WERI-Rb-1 (cell line): ENCODE results near the gene WNT9A.

Experiments used
- DNase-seq: peaks from one replicate; pipeline ENCODE4 v3.0.0-alpha.2; 2020
- H3K27ac ChIP-seq: fragments of 250-450 bp; sonication (Bioruptor Pico); 2 replicates; pipeline ENCODE4 v1.5.1; 2020; ENCODE audit warnings: mild to moderate bottlenecking, moderate library complexity
- H3K27me3 ChIP-seq: fragments of 250-450 bp; sonication (Bioruptor Pico); 2 replicates; pipeline ENCODE4 v1.5.1; 2021; ENCODE audit warnings: mild to moderate bottlenecking, low read depth, moderate library complexity; ENCODE audit not compliant: insufficient read depth, severe bottlenecking
- H3K36me3 ChIP-seq: fragments of 250-450 bp; sonication (Bioruptor Pico); 2 replicates; pipeline ENCODE4 v1.5.1; 2020; ENCODE audit warnings: mild to moderate bottlenecking, moderate library complexity
- H3K4me3 ChIP-seq: 2 replicates; pipeline ENCODE4 v1.5.1; 2011; ENCODE audit warnings: low read depth, mild to moderate bottlenecking, control low read depth, low read length
- H3K9me3 ChIP-seq: fragments of 250-450 bp; sonication (Bioruptor Pico); 2 replicates; pipeline ENCODE4 v1.5.1; 2021; ENCODE audit warnings: mild to moderate bottlenecking, moderate library complexity; ENCODE audit not compliant: severe bottlenecking
- CTCF ChIP-seq: IDR thresholded peaks from 2 replicates; pipeline ENCODE4 v1.5.1; 2011; ENCODE audit warnings: low read depth, mild to moderate bottlenecking, control low read depth, inconsistent platforms, low read length

WNT9A gene

DNA sequence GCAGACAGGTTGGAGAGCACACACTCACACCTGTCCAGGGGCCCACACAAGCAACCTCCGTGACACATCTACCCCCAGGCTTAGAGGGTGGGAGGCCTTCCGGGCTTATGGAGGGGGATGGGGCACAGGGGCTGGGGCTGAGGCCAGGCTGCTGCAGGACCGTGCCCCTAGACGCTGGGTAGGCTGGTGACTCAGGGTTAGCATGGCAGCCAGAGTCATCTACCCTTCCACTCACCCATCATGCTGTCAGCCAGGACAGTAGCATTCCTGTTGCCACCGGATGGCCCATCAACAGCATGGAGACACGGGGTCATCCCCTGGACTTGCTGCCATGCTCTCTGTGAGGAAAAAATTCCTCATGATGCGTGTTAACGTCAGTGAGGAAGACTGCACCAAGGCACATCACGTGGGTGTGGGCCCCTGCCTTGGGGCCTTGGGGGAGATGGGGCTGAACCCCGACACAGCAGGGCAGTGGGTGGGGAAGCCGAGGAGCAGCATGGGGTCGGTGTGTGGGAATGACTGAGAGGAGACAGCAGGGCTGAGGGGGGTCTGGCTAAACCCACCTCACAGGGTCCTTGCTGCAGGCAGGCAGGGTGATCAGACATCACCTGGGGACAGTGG is 52.8 kb downstream of the WNT9A start:
- H3K4me3 ChIP-seq: no peak overlapping the region
- no peaks in the 10 kb centered on the region for H3K9me3 ChIP-seq
- H3K27me3 ChIP-seq: no peaks in the 10 kb centered on the region
- no peak overlapping the region for H3K27ac ChIP-seq
- H3K36me3 ChIP-seq: no peaks in the 10 kb centered on the region
- peak; percentile 0 for DNase-seq
- no peak for TF ChIP-seq CTCF

DNA sequence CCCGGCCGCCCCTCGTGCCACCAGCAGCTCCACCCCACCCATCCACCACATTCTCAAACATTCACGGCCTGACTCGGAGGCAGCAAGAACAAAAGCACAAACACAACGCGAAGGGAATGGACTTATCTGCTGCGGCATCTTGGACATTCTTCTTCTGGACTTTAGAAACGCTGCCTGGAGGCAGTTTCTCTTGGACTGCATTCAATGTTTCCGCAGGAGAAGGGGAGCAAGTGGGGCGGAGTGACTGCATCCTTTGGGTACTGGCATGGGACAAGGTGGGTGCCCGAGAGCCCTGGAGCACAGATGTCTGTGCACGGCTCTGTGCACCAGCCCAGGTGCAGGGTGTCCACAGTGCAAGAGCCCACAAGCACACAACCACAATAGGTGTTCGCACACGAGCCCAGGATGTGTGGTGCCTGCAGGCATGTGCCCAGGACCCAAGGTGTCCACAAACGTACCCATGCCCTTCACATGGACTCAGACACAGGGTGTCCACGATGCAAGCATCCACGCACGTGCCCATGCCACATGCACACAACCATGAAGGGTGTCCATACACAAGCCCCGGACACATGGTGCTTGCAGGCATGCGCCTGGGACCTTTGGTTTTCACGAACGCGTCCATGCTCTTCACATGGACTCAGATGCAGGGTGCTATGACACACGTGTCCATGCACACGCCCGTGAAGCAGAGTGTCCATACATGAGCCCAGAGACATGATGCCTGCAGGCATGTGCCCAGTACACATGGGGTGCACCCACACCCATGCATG is 53.6 kb downstream of the WNT9A start:
- no peaks in the 10 kb centered on the region for H3K27me3 ChIP-seq
- H3K4me3 ChIP-seq: no peak overlapping the region
- peak; percentile 0 for DNase-seq
- H3K9me3 ChIP-seq: no peaks in the 10 kb centered on the region
- no peaks in the 10 kb centered on the region for H3K36me3 ChIP-seq
- no peak overlapping the region for H3K27ac ChIP-seq
- no peak for TF ChIP-seq CTCF

DNA sequence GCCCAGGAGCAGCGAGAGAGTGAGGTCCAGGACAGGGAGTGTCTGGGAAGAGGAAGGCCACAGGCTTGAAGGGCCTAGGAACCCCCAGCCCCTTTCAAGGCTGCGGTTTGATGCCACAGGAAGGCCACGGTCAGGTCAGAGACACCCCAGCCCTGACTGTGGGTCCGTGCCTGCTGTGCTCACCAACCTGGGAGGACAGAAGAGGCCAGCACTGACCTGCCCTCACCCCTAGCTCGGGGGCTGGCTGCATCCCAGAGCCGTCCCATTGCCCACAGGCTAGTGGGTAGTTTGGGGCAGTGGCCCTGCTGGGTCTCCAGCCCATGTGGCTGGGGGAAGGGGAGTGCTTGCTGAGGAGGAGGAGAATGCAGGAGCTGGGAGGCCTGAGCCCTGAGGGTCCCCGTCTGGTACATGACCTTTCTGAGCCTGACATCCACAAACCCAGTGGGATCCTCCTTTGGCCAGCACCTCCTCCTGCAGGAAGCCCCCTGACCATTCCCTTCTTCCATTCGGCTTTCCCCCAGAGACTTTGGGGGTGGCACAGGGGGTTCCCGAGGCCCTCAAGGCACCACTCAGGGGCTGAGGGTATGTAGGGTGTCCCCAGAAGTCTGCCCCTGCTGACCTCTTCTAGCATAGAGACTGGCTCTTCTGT is 54.3 kb downstream of the WNT9A start:
- no peak for DNase-seq
- Histone ChIP-seq H3K4me3 (no peak overlapping the region), H3K9me3 (no peaks in the 10 kb centered on the region), H3K27me3 (no peaks in the 10 kb centered on the region), H3K36me3 (no peaks in the 10 kb centered on the region), H3K27ac (no peak overlapping the region)
- TF ChIP-seq CTCF: no peak

- no peak for TF ChIP-seq CTCF
- H3K4me3 ChIP-seq: no peak overlapping the region
- no peak overlapping the region for H3K27ac ChIP-seq
- peak; percentile 3 for DNase-seq
- H3K36me3 ChIP-seq: no peaks in the 10 kb centered on the region
- H3K27me3 ChIP-seq: no peaks in the 10 kb centered on the region
- H3K9me3 ChIP-seq: no peaks in the 10 kb centered on the region
Observed at GRCh38 chr1:227892489-227893299, 55.0 kb downstream of the WNT9A start.

DNA sequence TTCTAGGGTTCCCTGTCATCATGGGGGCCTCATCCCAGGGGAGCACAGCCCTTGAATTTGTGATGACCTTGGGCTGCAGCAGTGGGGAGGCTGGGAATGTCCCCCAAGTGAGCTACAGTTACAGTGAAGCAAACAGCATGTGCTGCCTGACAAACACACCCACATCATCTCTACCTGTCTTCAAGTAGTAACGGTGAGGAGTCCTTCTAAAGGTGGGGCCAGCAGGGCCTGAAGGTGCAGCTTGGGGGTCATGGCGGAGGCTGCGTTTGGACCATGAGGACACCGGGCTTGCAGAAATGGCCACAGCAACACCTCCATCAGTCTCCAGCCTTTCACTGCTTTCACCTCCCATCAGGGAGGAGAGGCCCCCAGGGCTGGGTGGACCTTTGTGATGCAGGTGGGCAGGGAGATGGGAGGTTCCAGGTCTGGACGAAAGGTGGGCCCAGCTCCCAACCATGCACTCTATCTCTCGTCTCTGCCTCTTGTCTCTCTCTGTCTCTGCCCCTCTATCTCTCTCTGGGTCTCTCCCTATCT is 55.7 kb downstream of the WNT9A start:
- Histone ChIP-seq H3K27ac (no peak overlapping the region), H3K27me3 (no peaks in the 10 kb centered on the region), H3K9me3 (no peaks in the 10 kb centered on the region), H3K4me3 (no peak overlapping the region), H3K36me3 (no peaks in the 10 kb centered on the region)
- no peak for TF ChIP-seq CTCF
- DNase-seq: peak; percentile 2
